PFSK-1 (cell line): ENCODE results near the gene ZNF827.
A peak's percentile ranks its signal among the peaks of the same experiment; 100 is the strongest.

Experiments
- FOXP2 ChIP-seq: optimal IDR thresholded peaks from 2 replicates; pipeline ENCODE3; 2011; ENCODE audit warnings: borderline replicate concordance, control low read depth, inconsistent platforms; ENCODE audit not compliant: insufficient read depth; ENCODE audit errors: extremely low read length, extremely low read depth
- POLR2AphosphoS5 ChIP-seq: IDR thresholded peaks from 2 replicates; pipeline ENCODE4 v1.6.1; 2012; ENCODE audit warnings: low read depth, mild to moderate bottlenecking, control low read depth, low read length, moderate library complexity
- SIN3A ChIP-seq: IDR thresholded peaks from 2 replicates; pipeline ENCODE4 v1.6.1; 2012; ENCODE audit warnings: mild to moderate bottlenecking, low read length, moderate library complexity, borderline replicate concordance; ENCODE audit not compliant: insufficient read depth
- TAF1 ChIP-seq: IDR thresholded peaks from 2 replicates; pipeline ENCODE4 v1.6.1; 2012; ENCODE audit warnings: low read length, control low read depth, borderline replicate concordance; ENCODE audit not compliant: insufficient read depth
- TF ChIP-seq, protein P1 (sequence below), 2 experiments: IDR thresholded peaks; 2 replicates each; pipeline versions ENCODE4 v1.6.1 to v1.8.0; 2011 to 2012; ENCODE audit warnings: low read depth in 2 of 2, low read length in 2 of 2, control low read depth in 1 of 2, inconsistent platforms in 1 of 2, mild to moderate bottlenecking in 1 of 2, moderate library complexity in 1 of 2; ENCODE audit not compliant: insufficient read depth in 1 of 2

ZNF827 gene

DNA sequence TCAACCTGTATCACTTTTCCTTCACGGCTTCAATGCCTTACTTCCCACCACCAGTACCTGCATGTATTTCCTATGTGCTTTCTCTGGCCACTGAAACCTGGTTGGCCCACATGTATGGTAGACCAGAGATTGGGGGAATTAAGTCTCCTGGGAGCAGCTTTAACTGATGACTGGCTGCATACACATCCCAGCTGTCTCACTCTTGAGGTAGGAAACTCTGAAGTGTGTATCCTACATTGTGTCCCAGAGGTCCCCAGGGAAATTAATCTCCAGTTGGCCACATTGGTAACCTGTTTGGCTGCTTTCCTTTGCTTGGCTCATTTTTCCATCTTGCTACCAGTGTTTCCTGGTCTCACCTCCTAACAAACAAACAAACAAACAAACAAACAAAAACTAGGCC, 124.4 kb downstream of the ZNF827 start:
- TF ChIP-seq, protein P1, sequence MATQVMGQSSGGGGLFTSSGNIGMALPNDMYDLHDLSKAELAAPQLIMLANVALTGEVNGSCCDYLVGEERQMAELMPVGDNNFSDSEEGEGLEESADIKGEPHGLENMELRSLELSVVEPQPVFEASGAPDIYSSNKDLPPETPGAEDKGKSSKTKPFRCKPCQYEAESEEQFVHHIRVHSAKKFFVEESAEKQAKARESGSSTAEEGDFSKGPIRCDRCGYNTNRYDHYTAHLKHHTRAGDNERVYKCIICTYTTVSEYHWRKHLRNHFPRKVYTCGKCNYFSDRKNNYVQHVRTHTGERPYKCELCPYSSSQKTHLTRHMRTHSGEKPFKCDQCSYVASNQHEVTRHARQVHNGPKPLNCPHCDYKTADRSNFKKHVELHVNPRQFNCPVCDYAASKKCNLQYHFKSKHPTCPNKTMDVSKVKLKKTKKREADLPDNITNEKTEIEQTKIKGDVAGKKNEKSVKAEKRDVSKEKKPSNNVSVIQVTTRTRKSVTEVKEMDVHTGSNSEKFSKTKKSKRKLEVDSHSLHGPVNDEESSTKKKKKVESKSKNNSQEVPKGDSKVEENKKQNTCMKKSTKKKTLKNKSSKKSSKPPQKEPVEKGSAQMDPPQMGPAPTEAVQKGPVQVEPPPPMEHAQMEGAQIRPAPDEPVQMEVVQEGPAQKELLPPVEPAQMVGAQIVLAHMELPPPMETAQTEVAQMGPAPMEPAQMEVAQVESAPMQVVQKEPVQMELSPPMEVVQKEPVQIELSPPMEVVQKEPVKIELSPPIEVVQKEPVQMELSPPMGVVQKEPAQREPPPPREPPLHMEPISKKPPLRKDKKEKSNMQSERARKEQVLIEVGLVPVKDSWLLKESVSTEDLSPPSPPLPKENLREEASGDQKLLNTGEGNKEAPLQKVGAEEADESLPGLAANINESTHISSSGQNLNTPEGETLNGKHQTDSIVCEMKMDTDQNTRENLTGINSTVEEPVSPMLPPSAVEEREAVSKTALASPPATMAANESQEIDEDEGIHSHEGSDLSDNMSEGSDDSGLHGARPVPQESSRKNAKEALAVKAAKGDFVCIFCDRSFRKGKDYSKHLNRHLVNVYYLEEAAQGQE (IDR thresholded peaks at IDR 0.05; ENCODE audit: insufficient read depth in 1 of 2, low read depth in 2 of 2, low read length in 2 of 2): no peak
- TF ChIP-seq FOXP2 (no peak), SIN3A (no peak), TAF1 (no peak), POLR2AphosphoS5 (no peak)

DNA sequence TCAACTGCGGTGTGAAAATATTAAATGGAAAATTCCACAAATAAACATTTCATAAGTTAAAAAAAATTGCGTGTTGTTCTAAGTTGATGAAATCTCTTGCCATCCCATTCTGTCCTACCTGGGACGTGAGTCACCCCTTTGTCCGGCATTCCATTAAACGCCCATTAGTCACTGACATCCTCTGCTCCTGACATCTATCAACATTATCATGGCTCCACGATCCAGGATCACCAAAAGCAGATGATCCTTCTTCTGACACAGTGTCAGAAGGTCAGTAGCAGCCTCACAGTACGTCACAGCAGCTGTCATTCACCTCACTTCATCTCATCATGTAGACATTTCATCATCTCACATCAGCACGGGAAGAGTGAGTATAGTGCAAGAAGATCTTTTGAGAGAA, 125.7 kb downstream of the ZNF827 start:
- TF ChIP-seq FOXP2 (no peak), TAF1 (no peak), POLR2AphosphoS5 (no peak), SIN3A (no peak)
- TF ChIP-seq, protein P1 (IDR thresholded peaks at IDR 0.05; ENCODE audit: insufficient read depth in 1 of 2, low read depth in 2 of 2, low read length in 2 of 2): no peak

DNA sequence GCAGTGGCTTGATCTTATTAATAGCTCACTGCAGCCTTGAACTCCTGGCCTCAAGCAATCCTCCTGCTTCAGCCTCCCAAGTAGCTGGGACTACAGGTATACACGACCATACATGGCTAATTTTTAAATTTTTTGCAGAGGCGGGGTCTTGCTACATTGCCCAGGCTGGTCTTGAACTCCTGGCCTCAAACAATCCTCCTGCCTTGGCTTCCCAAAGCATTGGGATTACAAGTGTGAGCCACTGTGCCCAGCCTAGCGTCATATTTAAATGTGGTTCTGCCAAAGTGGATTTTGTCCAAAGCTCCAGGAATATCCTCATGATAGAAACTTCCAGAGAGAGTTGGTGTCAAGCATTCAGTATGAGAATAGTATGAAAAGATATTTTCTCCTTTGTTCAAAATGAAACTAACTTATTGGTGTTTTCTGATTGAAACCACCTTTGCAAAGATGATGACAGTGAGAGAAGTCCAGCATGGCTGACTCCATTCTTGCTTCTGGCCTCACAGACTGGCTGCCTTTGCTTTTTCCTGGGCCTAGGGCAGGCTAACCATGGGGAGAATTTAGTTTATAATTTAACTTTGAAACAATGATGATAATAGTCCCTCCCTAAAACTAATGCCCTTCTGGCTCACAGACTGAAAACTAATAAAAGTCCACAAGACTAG, 129.6 kb downstream of the ZNF827 start:
- TF ChIP-seq FOXP2 (no peak), POLR2AphosphoS5 (no peak), TAF1 (no peak), SIN3A (no peak)
- TF ChIP-seq, protein P1 (IDR thresholded peaks at IDR 0.05; ENCODE audit: insufficient read depth in 1 of 2, low read depth in 2 of 2, low read length in 2 of 2): no peak

DNA sequence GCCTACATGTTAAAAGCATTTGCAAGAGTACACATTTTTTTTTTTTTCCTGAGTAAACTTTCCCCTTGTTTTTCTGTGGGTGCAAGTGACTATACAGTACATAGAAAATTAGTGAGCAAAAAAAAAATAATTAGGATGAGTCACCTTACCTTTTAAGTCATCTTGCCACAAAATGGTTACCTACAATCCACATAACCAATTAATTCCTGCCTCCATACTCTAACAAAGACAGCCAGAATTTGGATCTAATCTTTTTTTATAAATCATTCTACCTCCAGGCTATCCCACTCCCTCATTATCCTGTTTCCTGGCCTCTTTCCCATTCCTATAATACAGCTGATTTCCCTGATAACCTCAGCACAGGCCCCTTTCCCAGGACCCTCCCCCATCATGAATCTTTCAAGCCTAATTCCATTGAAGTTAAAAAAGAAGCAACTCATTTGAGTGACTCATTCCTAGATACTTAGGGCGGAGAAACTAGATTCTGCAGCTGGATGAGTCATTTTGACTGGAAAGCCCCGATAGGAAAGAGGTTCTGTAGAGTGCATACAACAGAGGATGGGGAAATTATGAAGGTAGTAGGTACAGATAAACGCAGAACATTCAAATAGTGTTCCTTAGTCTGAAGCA, 130.5 kb downstream of the ZNF827 start:
- TF ChIP-seq, protein P1 (IDR thresholded peaks at IDR 0.05; ENCODE audit: insufficient read depth in 1 of 2, low read depth in 2 of 2, low read length in 2 of 2): peak in 1 of 2 experiments; percentile 69; a peak in 2 of 4 replicates
- TF ChIP-seq TAF1: peak; percentile 61; the same call in 1 of the 2 replicates
- peak; percentile 55 for TF ChIP-seq POLR2AphosphoS5
- 0 out of 2 replicates have a peak, but pooled peaks have one; percentile 68 for TF ChIP-seq SIN3A
- no peak for TF ChIP-seq FOXP2
